ENCODE data around the gene COMMD8. TPM values are rescaled to one million over a fixed set of nuclear protein-coding genes. Genes with fewer than 3 reads are reported as not detected.

Gene COMMD8
- total RNA-seq, 1 donor from 2014 or later, result 8.2 TPM

DNA sequence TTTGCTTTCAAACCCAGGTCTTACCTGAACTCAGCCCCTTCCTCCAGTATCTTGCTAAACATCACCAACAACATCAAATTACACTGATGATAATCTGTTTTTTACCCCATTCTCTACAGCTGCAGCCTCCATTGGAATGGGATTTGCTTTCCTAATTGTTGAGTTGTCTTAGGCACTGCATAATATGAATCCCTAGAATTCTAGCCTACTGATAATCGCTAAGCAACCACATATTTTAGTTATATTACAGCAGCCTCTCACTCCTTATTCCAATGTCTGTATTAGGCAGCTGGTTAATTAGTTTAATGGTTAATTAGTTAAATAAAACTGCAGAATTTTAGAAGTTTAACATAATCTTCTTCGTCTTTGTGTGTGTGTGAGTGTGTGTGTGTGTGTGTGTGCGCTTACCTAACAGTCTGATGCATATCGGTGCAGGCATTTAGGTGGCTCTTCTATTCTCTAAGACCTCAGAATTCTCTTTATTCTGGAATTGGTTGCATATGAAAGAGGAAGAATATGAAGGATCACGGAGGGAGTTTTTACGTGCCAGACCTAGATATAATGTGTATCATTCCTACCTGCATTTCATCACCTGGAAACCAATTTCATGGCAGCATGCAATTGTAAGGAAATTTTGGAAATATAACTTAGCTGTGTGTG lies 5.3 kb upstream of the COMMD8 start:
- DNase-seq, result no peak
- Mint-ChIP-seq H3K27ac (ENCODE audit: unreplicated experiment) (no peak overlapping the region), H3K27me3 (ENCODE audit: unreplicated experiment) (no peaks in the 10 kb centered on the region), H3K4me3 (ENCODE audit: unreplicated experiment) (no peak overlapping the region), H3K9me3 (ENCODE audit: unreplicated experiment) (no peaks in the 10 kb centered on the region), H3K36me3 (ENCODE audit: unreplicated experiment) (no peaks in the 10 kb centered on the region), H3K4me1 (ENCODE audit: low read depth, unreplicated experiment) (no peaks in the 10 kb centered on the region)
- TF ChIP-seq, protein P1, sequence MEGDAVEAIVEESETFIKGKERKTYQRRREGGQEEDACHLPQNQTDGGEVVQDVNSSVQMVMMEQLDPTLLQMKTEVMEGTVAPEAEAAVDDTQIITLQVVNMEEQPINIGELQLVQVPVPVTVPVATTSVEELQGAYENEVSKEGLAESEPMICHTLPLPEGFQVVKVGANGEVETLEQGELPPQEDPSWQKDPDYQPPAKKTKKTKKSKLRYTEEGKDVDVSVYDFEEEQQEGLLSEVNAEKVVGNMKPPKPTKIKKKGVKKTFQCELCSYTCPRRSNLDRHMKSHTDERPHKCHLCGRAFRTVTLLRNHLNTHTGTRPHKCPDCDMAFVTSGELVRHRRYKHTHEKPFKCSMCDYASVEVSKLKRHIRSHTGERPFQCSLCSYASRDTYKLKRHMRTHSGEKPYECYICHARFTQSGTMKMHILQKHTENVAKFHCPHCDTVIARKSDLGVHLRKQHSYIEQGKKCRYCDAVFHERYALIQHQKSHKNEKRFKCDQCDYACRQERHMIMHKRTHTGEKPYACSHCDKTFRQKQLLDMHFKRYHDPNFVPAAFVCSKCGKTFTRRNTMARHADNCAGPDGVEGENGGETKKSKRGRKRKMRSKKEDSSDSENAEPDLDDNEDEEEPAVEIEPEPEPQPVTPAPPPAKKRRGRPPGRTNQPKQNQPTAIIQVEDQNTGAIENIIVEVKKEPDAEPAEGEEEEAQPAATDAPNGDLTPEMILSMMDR (IDR thresholded peaks at IDR 0.05; ENCODE audit: partially characterized antibody, unreplicated experiment), result no peak

DNA sequence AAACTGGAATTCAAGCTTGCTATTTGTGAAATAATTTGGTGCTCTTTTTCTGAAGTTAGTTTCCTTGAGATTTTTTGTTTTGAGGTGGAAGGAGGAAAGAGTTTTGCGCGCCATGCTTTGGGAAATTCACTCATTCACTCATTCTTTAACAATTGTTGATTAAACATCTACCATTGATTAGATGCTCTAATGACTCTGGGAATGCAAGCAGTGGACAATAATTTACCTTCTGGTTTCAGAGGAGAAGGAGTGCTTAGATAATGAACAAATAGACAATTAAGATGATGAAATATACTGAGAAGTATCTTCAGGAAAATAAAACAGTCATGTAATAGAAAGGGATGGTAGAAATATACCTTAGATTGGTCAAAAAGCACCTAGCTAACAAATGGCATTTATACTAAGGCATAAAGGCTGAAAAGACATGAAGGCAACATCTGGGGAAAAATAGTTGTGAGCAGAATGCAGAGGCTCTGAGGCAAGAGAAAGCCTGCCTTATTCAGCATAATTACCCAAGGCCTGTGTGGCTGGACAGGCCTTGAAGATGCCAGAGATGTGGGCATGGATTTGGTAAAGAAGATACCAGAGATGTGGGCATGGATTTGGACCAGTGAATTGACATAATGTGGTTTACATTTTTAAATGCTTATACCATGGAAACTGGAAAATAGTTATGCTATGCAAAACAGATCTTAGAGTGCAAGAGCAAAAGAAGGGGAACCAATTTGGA lies 2.7 kb upstream of the COMMD8 start:
- H3K4me1 Mint-ChIP-seq (ENCODE audit: low read depth, unreplicated experiment), result no peaks in the 10 kb centered on the region
- no peaks in the 10 kb centered on the region for H3K9me3 Mint-ChIP-seq (ENCODE audit: unreplicated experiment)
- H3K4me3 Mint-ChIP-seq (ENCODE audit: unreplicated experiment), result no peak overlapping the region
- H3K36me3 Mint-ChIP-seq (ENCODE audit: unreplicated experiment), result no peaks in the 10 kb centered on the region
- TF ChIP-seq, protein P1 (IDR thresholded peaks at IDR 0.05; ENCODE audit: partially characterized antibody, unreplicated experiment), result no peak
- H3K27ac Mint-ChIP-seq (ENCODE audit: unreplicated experiment), result no peak overlapping the region
- no peak for DNase-seq
- H3K27me3 Mint-ChIP-seq (ENCODE audit: unreplicated experiment), result no peaks in the 10 kb centered on the region

DNA sequence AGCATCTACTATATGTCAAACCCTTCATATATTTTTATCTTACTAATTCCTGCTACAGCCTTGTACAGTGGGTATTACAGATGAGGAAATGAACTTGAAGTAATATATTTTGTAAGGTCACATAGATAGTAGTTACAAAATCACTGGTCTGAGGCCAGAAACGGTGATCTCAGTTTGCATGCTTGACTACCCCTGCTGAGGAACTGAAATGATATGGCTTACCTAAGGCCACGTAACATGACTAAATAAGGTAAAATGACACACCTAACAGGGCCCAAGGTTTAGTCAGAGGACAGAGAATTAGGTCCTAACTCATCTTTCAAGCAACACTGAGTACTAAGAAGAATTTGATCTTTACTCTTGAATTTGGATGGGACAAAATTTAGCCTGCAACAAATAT lies 1.5 kb upstream of the COMMD8 start:
- Mint-ChIP-seq H3K4me3 (ENCODE audit: unreplicated experiment) (no peak overlapping the region), H3K27ac (ENCODE audit: unreplicated experiment) (no peak overlapping the region), H3K9me3 (ENCODE audit: unreplicated experiment) (no peaks in the 10 kb centered on the region), H3K36me3 (ENCODE audit: unreplicated experiment) (no peaks in the 10 kb centered on the region), H3K4me1 (ENCODE audit: low read depth, unreplicated experiment) (no peaks in the 10 kb centered on the region), H3K27me3 (ENCODE audit: unreplicated experiment) (no peaks in the 10 kb centered on the region)
- TF ChIP-seq, protein P1 (IDR thresholded peaks at IDR 0.05; ENCODE audit: partially characterized antibody, unreplicated experiment), result no peak
- no peak for DNase-seq

DNA sequence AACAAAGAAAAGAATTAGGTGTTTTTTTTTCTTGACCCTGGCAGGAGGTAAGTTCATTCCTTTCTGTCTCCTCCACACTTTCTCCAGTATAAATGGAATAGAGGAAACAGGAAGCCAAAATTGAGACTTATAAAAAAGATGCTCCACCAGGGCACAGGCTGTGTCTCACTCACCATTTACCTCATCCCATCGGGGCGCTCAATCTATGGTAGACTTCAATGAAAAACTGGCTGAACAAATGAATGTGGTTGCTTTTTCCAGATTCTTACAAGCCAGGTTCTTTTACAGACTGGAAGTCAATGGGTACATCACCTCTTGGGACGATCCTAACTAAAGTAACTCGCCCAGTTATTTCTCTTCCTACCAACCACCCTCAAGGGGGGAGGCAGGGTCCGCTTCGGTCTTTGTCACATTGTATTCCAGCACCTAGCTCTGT lies 685 bp downstream of the COMMD8 start:
- Mint-ChIP-seq H3K27me3 (ENCODE audit: unreplicated experiment) (no peaks in the 10 kb centered on the region), H3K4me1 (ENCODE audit: low read depth, unreplicated experiment) (no peaks in the 10 kb centered on the region), H3K27ac (ENCODE audit: unreplicated experiment) (peak overlapping the region; percentile 81), H3K9me3 (ENCODE audit: unreplicated experiment) (no peaks in the 10 kb centered on the region), H3K36me3 (ENCODE audit: unreplicated experiment) (no peaks in the 10 kb centered on the region), H3K4me3 (ENCODE audit: unreplicated experiment) (peak overlapping the region; percentile 84)
- TF ChIP-seq, protein P1 (IDR thresholded peaks at IDR 0.05; ENCODE audit: partially characterized antibody, unreplicated experiment), result no peak
- no peak for DNase-seq

DNA sequence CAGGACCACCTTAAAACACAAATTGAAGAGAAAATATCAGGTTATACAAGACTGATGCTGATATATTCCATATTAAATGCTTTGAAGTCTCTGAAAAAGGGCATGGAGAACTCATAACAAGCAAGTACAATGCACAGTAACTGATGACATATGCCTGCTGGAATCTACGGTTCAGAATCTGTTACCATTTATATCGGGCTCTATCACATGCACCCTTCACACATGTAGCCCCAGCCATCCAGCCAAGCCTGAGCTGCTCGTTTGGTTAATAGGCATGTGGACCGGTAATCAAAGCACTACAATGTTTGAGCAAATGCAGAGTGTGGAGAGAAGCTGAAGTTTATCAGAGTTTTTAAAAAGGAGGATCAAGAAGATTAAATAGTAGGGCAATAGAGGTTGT lies 11.8 kb downstream of the COMMD8 start:
- no peaks in the 10 kb centered on the region for H3K9me3 Mint-ChIP-seq (ENCODE audit: unreplicated experiment)

More for the DNA sequence above, 11.8 kb downstream of the COMMD8 start:
- Mint-ChIP-seq H3K27me3 (ENCODE audit: unreplicated experiment) (no peaks in the 10 kb centered on the region), H3K36me3 (ENCODE audit: unreplicated experiment) (no peaks in the 10 kb centered on the region), H3K27ac (ENCODE audit: unreplicated experiment) (no peak overlapping the region), H3K4me1 (ENCODE audit: low read depth, unreplicated experiment) (no peaks in the 10 kb centered on the region), H3K4me3 (ENCODE audit: unreplicated experiment) (no peak overlapping the region)
- TF ChIP-seq, protein P1 (IDR thresholded peaks at IDR 0.05; ENCODE audit: partially characterized antibody, unreplicated experiment), result no peak
- no peak for DNase-seq

All from glutamatergic neuron (in vitro differentiated cells).